ENCODE measurements around the gene ZFP36L1. TPM values are rescaled to one million over a fixed set of nuclear protein-coding genes. Genes with fewer than 3 reads are reported as not detected.

The ZFP36L1 gene
- total and polyA plus RNA-seq, 2 of the 13 experiments (the other 11 are each of a cell fraction or from before 2014, with no cell fraction given), result 7.4 to 10.2 TPM

DNA sequence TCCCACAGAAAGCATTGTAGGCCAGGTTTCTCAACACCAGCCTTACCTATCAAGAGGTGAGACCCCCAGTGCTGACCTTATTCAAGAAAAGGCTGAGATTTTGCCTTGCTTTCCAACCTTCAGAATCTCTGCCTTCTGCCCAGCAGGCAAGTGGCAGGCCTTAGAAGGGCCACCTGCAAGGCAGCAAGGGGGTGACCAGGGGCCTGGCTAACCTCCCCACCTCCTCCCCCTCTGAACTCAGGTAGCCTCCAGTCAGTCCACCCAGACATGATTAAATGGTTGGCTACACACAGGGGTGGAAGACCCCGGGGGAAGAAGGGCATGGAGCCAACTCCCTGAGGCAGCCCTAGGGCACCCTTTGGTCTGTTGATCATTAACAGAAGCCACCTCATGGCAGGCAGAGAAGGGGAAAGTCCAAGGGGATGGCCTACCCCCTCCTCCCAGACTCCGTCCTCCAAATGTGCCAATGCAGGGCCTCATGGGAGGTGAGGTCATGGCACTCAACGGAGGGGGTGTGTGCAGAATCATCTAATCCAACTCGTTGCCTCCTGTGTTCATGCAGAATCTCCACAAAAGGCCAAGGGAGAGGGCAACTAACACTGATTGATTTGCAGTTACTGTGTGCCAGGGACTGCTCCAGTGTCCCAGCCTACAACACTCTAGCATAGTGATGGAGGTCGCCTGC lies 8.5 kb downstream of the ZFP36L1 start (continued):
- no peak for TF ChIP-seq ZNF883 (CRISPR knock-in tag; IDR thresholded peaks at IDR 0.05; ENCODE audit: not compliant biosample characterization)
- TF ChIP-seq MTA1 (CRISPR knock-in tag; IDR thresholded peaks at IDR 0.05; ENCODE audit: borderline replicate concordance), result peak; percentile 68; the same call in 1 of the 2 replicates
- TF ChIP-seq CEBPG (CRISPR knock-in tag; IDR thresholded peaks at IDR 0.05), result peak; percentile 84
- TF ChIP-seq CREB1 (IDR thresholded peaks at IDR 0.05), result peak; percentile 30; the same call in 1 of the 2 replicates
- peak; percentile 74; the same call in 1 of the 2 replicates for TF ChIP-seq CREB1 (CRISPR knock-in tag; IDR thresholded peaks at IDR 0.05)
- peak; percentile 62 to 78; a peak in 3 of 4 replicates for TF ChIP-seq NR2F1 (CRISPR knock-in tag; IDR thresholded peaks at IDR 0.05)
- TF ChIP-seq TAF1 (CRISPR knock-in tag; IDR thresholded peaks at IDR 0.05), result peak; percentile 44
- no peak for TF ChIP-seq RORA (CRISPR knock-in tag; IDR thresholded peaks at IDR 0.05)
- peak; percentile 83; the same call in 1 of the 2 replicates for TF ChIP-seq FOXK1 (CRISPR knock-in tag; IDR thresholded peaks at IDR 0.05; ENCODE audit: borderline replicate concordance, low read depth)
- TF ChIP-seq ZFP36 (IDR thresholded peaks at IDR 0.05; ENCODE audit: borderline replicate concordance, low read depth, low read length, partially characterized antibody), result no peak
- 0 out of 2 replicates have a peak, but pooled peaks have one; percentile 70 for TF ChIP-seq SRY (CRISPR knock-in tag; IDR thresholded peaks at IDR 0.05)
- peak; percentile 71; the same call in 1 of the 2 replicates for TF ChIP-seq NR0B2 (CRISPR knock-in tag; IDR thresholded peaks at IDR 0.05)
- TF ChIP-seq KLF9 (CRISPR knock-in tag; IDR thresholded peaks at IDR 0.05; ENCODE audit: low read depth), result peak; percentile 90; the same call in 1 of the 2 replicates
- no peak; the same call in 1 of the 2 replicates for TF ChIP-seq ZNF761 (CRISPR knock-in tag; conservative IDR thresholded peaks at IDR 0.05)
- 0 out of 2 replicates have a peak, but pooled peaks have one; percentile 23 for TF ChIP-seq TRAFD1 (CRISPR knock-in tag; IDR thresholded peaks at IDR 0.05; ENCODE audit: borderline replicate concordance)
- peak; percentile 93 for TF ChIP-seq GFI1 (CRISPR knock-in tag; IDR thresholded peaks at IDR 0.05; ENCODE audit: borderline replicate concordance)
- TF ChIP-seq ELF3 (CRISPR knock-in tag; IDR thresholded peaks at IDR 0.05), result peak; percentile 87
- peak; percentile 90 for TF ChIP-seq ZNF788 (CRISPR knock-in tag; IDR thresholded peaks at IDR 0.05; ENCODE audit: borderline replicate concordance)
- peak; percentile 64 for TF ChIP-seq ZNF263 (CRISPR knock-in tag; IDR thresholded peaks at IDR 0.05)
- TF ChIP-seq IKZF1 (IDR thresholded peaks at IDR 0.05), result no peak
- TF ChIP-seq HIVEP1 (CRISPR knock-in tag; IDR thresholded peaks at IDR 0.05), result peak; percentile 98
- TF ChIP-seq DMTF1 (CRISPR knock-in tag; IDR thresholded peaks at IDR 0.05), result no peak
- TF ChIP-seq HDAC6 (IDR thresholded peaks at IDR 0.05; ENCODE audit: low read depth, low read length), result no peak
- TF ChIP-seq FOXP4 (CRISPR knock-in tag; IDR thresholded peaks at IDR 0.05), result peak; percentile 87

All from HepG2 (cell line).